OCI-LY3 (cell line): ENCODE measurements around the gene CREB3.

Experiments used
- H2AFZ ChIP-seq: fragments of 200-600, 300-600 bp; shearing (Covaris generic); 2 replicates; pipeline ENCODE4 v1.6.0; 2014; ENCODE audit warnings: antibody characterized with exemption, low read depth, low read length
- H3K27ac ChIP-seq: fragments of 200-600, 300-600 bp; sonication (generic); 2 replicates; pipeline ENCODE4 v1.5.1; 2014; ENCODE audit warnings: mild to moderate bottlenecking, low read length, moderate library complexity, mixed read lengths
- H3K27me3 ChIP-seq: fragments of 200-600, 300-600 bp; sonication (generic); 2 replicates; pipeline ENCODE4 v1.6.1; 2014; ENCODE audit warnings: low read depth, low read length, mixed read lengths
- H3K36me3 ChIP-seq: fragments of 200-600, 300-600 bp; sonication (generic); replicated peaks from 2 replicates; pipeline ENCODE3; 2014; ENCODE audit warnings: low read depth, low read length, mixed read lengths
- H3K4me1 ChIP-seq: fragments of 300-600, 200-600 bp; sonication (generic); 2 replicates; pipeline ENCODE4 v1.6.1; 2014; ENCODE audit warnings: low read length, mixed read lengths
- H3K4me2 ChIP-seq: fragments of 200-600, 300-600 bp; sonication (generic); 2 replicates; pipeline ENCODE4 v1.6.1; 2014; ENCODE audit warnings: low read length, mixed read lengths
- H3K4me3 ChIP-seq: fragments of 300-600, 200-600 bp; sonication (generic); 2 replicates; pipeline ENCODE4 v1.5.1; 2014; ENCODE audit warnings: antibody characterized with exemption, mild to moderate bottlenecking, low read length, moderate library complexity
- H3K79me2 ChIP-seq: fragments of 300-600, 200-600 bp; shearing (Covaris generic); 2 replicates; pipeline ENCODE4 v1.6.1; 2014; ENCODE audit warnings: mild to moderate bottlenecking, low read length, mixed read lengths
- H3K9ac ChIP-seq: fragments of 300-600, 200-600 bp; shearing (Covaris generic); 2 replicates; pipeline ENCODE4 v1.6.0; 2014; ENCODE audit warnings: mild to moderate bottlenecking, low read length, moderate library complexity
- H3K9me3 ChIP-seq: fragments of 200-600, 300-600 bp; shearing (Covaris generic); 2 replicates; pipeline ENCODE4 v1.6.1; 2014; ENCODE audit warnings: low read length, mixed read lengths; ENCODE audit not compliant: insufficient read depth
- H4K20me1 ChIP-seq: fragments of 200-600, 300-600 bp; sonication (generic); 2 replicates; pipeline ENCODE4 v1.6.1; 2016; ENCODE audit warnings: low read length, mixed read lengths; ENCODE audit not compliant: insufficient read depth
- CTCF ChIP-seq: fragments of 200-600, 300-600 bp; sonication (generic); IDR thresholded peaks from 2 replicates; pipeline ENCODE4 v1.5.1; 2014; ENCODE audit warnings: antibody characterized with exemption, low read length, low read depth
- EZH2phosphoT487 ChIP-seq: fragments of 200-600 bp; shearing (Covaris generic); IDR thresholded peaks from 2 replicates; pipeline ENCODE4 v1.6.1; 2018; ENCODE audit warnings: antibody characterized with exemption, mixed run types, low read depth

Gene CREB3

GRCh38 chr9:35738186-35738585 lies 5.7 kb downstream of the CREB3 start:
- no peak overlapping the region for H2AFZ ChIP-seq
- no peaks in the 10 kb centered on the region for H4K20me1 ChIP-seq
- peaks cover 40% of the 10 kb centered on the region for H3K36me3 ChIP-seq
- no peaks in the 10 kb centered on the region for H3K9me3 ChIP-seq
- peaks cover 10% of the 10 kb centered on the region for H3K4me1 ChIP-seq
- no peak overlapping the region for H3K27ac ChIP-seq
- H3K4me3 ChIP-seq, result no peak overlapping the region
- no peaks in the 10 kb centered on the region for H3K27me3 ChIP-seq
- H3K79me2 ChIP-seq, result peaks cover 5% of the 10 kb centered on the region
- TF ChIP-seq EZH2phosphoT487 (no peak), CTCF (no peak)
- H3K4me2 ChIP-seq, result no peak overlapping the region
- H3K9ac ChIP-seq, result no peak overlapping the region

GRCh38 chr9:35738924-35739323 lies 6.5 kb downstream of the CREB3 start:
- Histone ChIP-seq H3K4me1 (0 out of 2 replicates have a peak, but pooled peaks cover 2% of the 10 kb centered on the region), H3K36me3 (peaks cover 42% of the 10 kb centered on the region), H3K4me3 (no peak overlapping the region), H3K9me3 (no peaks in the 10 kb centered on the region), H3K27ac (no peak overlapping the region), H3K4me2 (no peak overlapping the region), H2AFZ (no peak overlapping the region), H3K27me3 (no peaks in the 10 kb centered on the region), H4K20me1 (no peaks in the 10 kb centered on the region), H3K79me2 (no peaks in the 10 kb centered on the region; the same call in 1 of the 2 replicates), H3K9ac (no peak overlapping the region)
- TF ChIP-seq EZH2phosphoT487 (no peak), CTCF (no peak)

- Histone ChIP-seq H3K4me1 (no peaks in the 10 kb centered on the region), H3K9me3 (no peaks in the 10 kb centered on the region), H3K4me2 (no peak overlapping the region), H3K36me3 (peaks cover 50% of the 10 kb centered on the region), H4K20me1 (no peaks in the 10 kb centered on the region), H3K79me2 (peaks cover 4% of the 10 kb centered on the region; the same call in 1 of the 2 replicates), H2AFZ (no peak overlapping the region), H3K9ac (no peak overlapping the region), H3K27me3 (no peaks in the 10 kb centered on the region), H3K4me3 (no peak overlapping the region), H3K27ac (no peak overlapping the region)
- no peak for TF ChIP-seq EZH2phosphoT487
Measured at GRCh38 chr9:35740243-35740642, 7.8 kb downstream of the CREB3 start.

- no peak overlapping the region for H3K27ac ChIP-seq
- H3K4me1 ChIP-seq, result peaks cover 10% of the 10 kb centered on the region
- H4K20me1 ChIP-seq, result no peaks in the 10 kb centered on the region
- no peak overlapping the region for H3K9ac ChIP-seq
- no peak overlapping the region for H3K4me2 ChIP-seq
- TF ChIP-seq EZH2phosphoT487 (no peak), CTCF (no peak)
- H3K27me3 ChIP-seq, result no peaks in the 10 kb centered on the region
- H3K79me2 ChIP-seq, result peaks cover 16% of the 10 kb centered on the region
- no peaks in the 10 kb centered on the region for H3K9me3 ChIP-seq
- H3K36me3 ChIP-seq, result peaks cover 46% of the 10 kb centered on the region
- H2AFZ ChIP-seq, result no peak overlapping the region
- H3K4me3 ChIP-seq, result no peak overlapping the region
Measured at GRCh38 chr9:35741740-35742139, 9.3 kb downstream of the CREB3 start.

GRCh38 chr9:35743452-35743851 lies 11.0 kb downstream of the CREB3 start:
- TF ChIP-seq CTCF (no peak), EZH2phosphoT487 (no peak)
- H3K79me2 ChIP-seq, result peaks cover 33% of the 10 kb centered on the region
- H3K9me3 ChIP-seq, result no peaks in the 10 kb centered on the region
- H3K9ac ChIP-seq, result no peak overlapping the region
- peaks cover 16% of the 10 kb centered on the region for H4K20me1 ChIP-seq
- no peak overlapping the region for H3K4me2 ChIP-seq
- no peak overlapping the region for H3K4me3 ChIP-seq
- H3K27ac ChIP-seq, result no peak overlapping the region
- peaks cover 25% of the 10 kb centered on the region for H3K4me1 ChIP-seq
- no peaks in the 10 kb centered on the region for H3K27me3 ChIP-seq
- peaks cover 30% of the 10 kb centered on the region for H3K36me3 ChIP-seq
- H2AFZ ChIP-seq, result no peak overlapping the region
